ENCODE measurements around the gene SMOC2.

The SMOC2 gene

GRCh38 chr6:168713839-168714238, 272.9 kb downstream of the SMOC2 start:
- DNase-seq (ENCODE audit: low spot score) (no peak), ATAC-seq (ENCODE audit: low read depth) (no peak; the same call in 2 of the 3 replicates)
- TF ChIP-seq CTCF (IDR thresholded peaks at IDR 0.05; ENCODE audit: poor library complexity, severe bottlenecking), result peak; percentile 34
- H3K4me1 ChIP-seq (ENCODE audit: insufficient read depth, poor library complexity, severe bottlenecking), result no peaks in the 10 kb centered on the region
- no peak overlapping the region for H3K4me3 ChIP-seq (ENCODE audit: severe bottlenecking)
- H3K27me3 ChIP-seq (ENCODE audit: insufficient read depth, poor library complexity, severe bottlenecking), result no peaks in the 10 kb centered on the region
- no peak overlapping the region for H3K27ac ChIP-seq (ENCODE audit: poor library complexity, severe bottlenecking)
- no peaks in the 10 kb centered on the region for H3K36me3 ChIP-seq (ENCODE audit: low read depth)
- no peaks in the 10 kb centered on the region for H3K9me3 ChIP-seq (ENCODE audit: severe bottlenecking)

- TF ChIP-seq CTCF (IDR thresholded peaks at IDR 0.05; ENCODE audit: poor library complexity, severe bottlenecking), result no peak
- DNase-seq (ENCODE audit: low spot score) (no peak), ATAC-seq (ENCODE audit: low read depth) (no peak)
- H3K4me1 ChIP-seq (ENCODE audit: insufficient read depth, poor library complexity, severe bottlenecking), result no peaks in the 10 kb centered on the region
- H3K4me3 ChIP-seq (ENCODE audit: severe bottlenecking), result no peak overlapping the region
- H3K27me3 ChIP-seq (ENCODE audit: insufficient read depth, poor library complexity, severe bottlenecking), result no peaks in the 10 kb centered on the region
- H3K36me3 ChIP-seq (ENCODE audit: low read depth), result no peaks in the 10 kb centered on the region
- H3K9me3 ChIP-seq (ENCODE audit: severe bottlenecking), result no peaks in the 10 kb centered on the region
- no peak overlapping the region for H3K27ac ChIP-seq (ENCODE audit: poor library complexity, severe bottlenecking)
Measured at GRCh38 chr6:168714547-168715260, 273.7 kb downstream of the SMOC2 start.

- DNase-seq (ENCODE audit: low spot score) (no peak), ATAC-seq (ENCODE audit: low read depth) (no peak)
- H3K27ac ChIP-seq (ENCODE audit: poor library complexity, severe bottlenecking), result no peak overlapping the region
- no peaks in the 10 kb centered on the region for H3K27me3 ChIP-seq (ENCODE audit: insufficient read depth, poor library complexity, severe bottlenecking)
- TF ChIP-seq CTCF (IDR thresholded peaks at IDR 0.05; ENCODE audit: poor library complexity, severe bottlenecking), result no peak
- no peak overlapping the region for H3K4me3 ChIP-seq (ENCODE audit: severe bottlenecking)
- no peaks in the 10 kb centered on the region for H3K9me3 ChIP-seq (ENCODE audit: severe bottlenecking)
- H3K36me3 ChIP-seq (ENCODE audit: low read depth), result no peaks in the 10 kb centered on the region
- no peaks in the 10 kb centered on the region for H3K4me1 ChIP-seq (ENCODE audit: insufficient read depth, poor library complexity, severe bottlenecking)
Measured at GRCh38 chr6:168715643-168716481, 274.9 kb downstream of the SMOC2 start.

GRCh38 chr6:168716581-168716980, 275.6 kb downstream of the SMOC2 start:
- DNase-seq (ENCODE audit: low spot score) (no peak), ATAC-seq (ENCODE audit: low read depth) (no peak)
- Histone ChIP-seq H3K27me3 (ENCODE audit: insufficient read depth, poor library complexity, severe bottlenecking) (no peaks in the 10 kb centered on the region), H3K36me3 (ENCODE audit: low read depth) (no peaks in the 10 kb centered on the region), H3K27ac (ENCODE audit: poor library complexity, severe bottlenecking) (no peak overlapping the region), H3K4me1 (ENCODE audit: insufficient read depth, poor library complexity, severe bottlenecking) (no peaks in the 10 kb centered on the region), H3K9me3 (ENCODE audit: severe bottlenecking) (no peaks in the 10 kb centered on the region), H3K4me3 (ENCODE audit: severe bottlenecking) (no peak overlapping the region)
- TF ChIP-seq CTCF (IDR thresholded peaks at IDR 0.05; ENCODE audit: poor library complexity, severe bottlenecking), result no peak
